ENCODE measurements around the gene IGSF21.
A peak's percentile ranks its signal among the peaks of the same experiment; 100 is the strongest.

Gene IGSF21

GRCh38 chr1:18328803-18329202, 221.2 kb downstream of the IGSF21 start:
- TF ChIP-seq GATA2 (IDR thresholded peaks at IDR 0.05; ENCODE audit: low read depth, low read length) (0 out of 2 replicates have a peak, but pooled peaks have one; percentile 25), GATA3 (IDR thresholded peaks at IDR 0.05; ENCODE audit: low read depth, low read length) (no peak)

- TF ChIP-seq GATA3 (IDR thresholded peaks at IDR 0.05; ENCODE audit: low read depth, low read length) = no peak
- TF ChIP-seq GATA2 (IDR thresholded peaks at IDR 0.05; ENCODE audit: low read depth, low read length) = no peak
Observed at GRCh38 chr1:18329469-18330253, 222.1 kb downstream of the IGSF21 start.

DNA sequence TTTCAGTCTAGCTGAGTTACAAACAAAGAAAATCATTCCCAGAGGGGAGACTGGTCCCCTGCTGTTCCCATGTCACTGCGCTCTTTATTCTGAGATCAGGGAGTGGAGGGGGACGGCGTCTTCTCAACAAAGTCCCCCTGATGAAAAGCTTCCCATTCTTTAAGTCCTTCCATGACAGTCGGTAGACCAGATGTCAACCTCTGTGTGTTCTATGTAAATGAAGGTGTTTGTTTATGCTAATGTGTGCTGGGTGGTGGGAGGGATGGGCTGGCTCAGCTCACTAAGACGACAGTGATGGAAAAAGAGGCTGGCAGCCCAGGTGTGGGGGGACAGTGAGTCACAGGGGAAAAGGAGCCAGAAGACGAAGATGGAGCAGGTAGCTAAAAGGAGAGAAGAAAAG, 225.0 kb downstream of the IGSF21 start:
- no peak for TF ChIP-seq GATA3 (IDR thresholded peaks at IDR 0.05; ENCODE audit: low read depth, low read length)
- TF ChIP-seq GATA2 (IDR thresholded peaks at IDR 0.05; ENCODE audit: low read depth, low read length) = no peak

- TF ChIP-seq GATA3 (IDR thresholded peaks at IDR 0.05; ENCODE audit: low read depth, low read length) = no peak
- no peak for TF ChIP-seq GATA2 (IDR thresholded peaks at IDR 0.05; ENCODE audit: low read depth, low read length)
Observed at GRCh38 chr1:18333220-18333619, 225.6 kb downstream of the IGSF21 start.

GRCh38 chr1:18336801-18337200, 229.2 kb downstream of the IGSF21 start:
- no peak for TF ChIP-seq GATA2 (IDR thresholded peaks at IDR 0.05; ENCODE audit: low read depth, low read length)
- no peak for TF ChIP-seq GATA3 (IDR thresholded peaks at IDR 0.05; ENCODE audit: low read depth, low read length)

GRCh38 chr1:18337757-18338156, 230.2 kb downstream of the IGSF21 start:
- no peak for TF ChIP-seq GATA2 (IDR thresholded peaks at IDR 0.05; ENCODE audit: low read depth, low read length)
- TF ChIP-seq GATA3 (IDR thresholded peaks at IDR 0.05; ENCODE audit: low read depth, low read length) = no peak

DNA sequence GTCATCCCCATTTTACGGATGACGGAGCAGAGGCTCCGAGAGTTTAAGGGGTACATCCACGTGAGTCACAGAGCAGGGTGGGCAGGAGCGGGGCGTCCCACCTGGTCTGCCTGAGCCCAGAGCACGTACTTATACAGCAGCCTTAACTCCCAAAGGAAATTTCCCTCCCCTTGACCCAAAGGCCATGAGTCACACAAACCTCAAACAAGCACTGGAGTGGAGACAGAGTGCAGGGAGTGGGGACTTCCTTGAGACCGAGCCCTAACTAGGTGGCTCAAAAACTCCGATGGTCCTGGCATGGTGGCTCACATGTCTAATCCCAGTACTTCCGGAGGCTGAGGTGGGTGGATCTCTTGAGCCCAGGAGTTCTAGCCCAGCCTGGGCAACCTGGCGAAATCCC, 231.6 kb downstream of the IGSF21 start:
- no peak for TF ChIP-seq GATA3 (IDR thresholded peaks at IDR 0.05; ENCODE audit: low read depth, low read length)
- no peak for TF ChIP-seq GATA2 (IDR thresholded peaks at IDR 0.05; ENCODE audit: low read depth, low read length)

DNA sequence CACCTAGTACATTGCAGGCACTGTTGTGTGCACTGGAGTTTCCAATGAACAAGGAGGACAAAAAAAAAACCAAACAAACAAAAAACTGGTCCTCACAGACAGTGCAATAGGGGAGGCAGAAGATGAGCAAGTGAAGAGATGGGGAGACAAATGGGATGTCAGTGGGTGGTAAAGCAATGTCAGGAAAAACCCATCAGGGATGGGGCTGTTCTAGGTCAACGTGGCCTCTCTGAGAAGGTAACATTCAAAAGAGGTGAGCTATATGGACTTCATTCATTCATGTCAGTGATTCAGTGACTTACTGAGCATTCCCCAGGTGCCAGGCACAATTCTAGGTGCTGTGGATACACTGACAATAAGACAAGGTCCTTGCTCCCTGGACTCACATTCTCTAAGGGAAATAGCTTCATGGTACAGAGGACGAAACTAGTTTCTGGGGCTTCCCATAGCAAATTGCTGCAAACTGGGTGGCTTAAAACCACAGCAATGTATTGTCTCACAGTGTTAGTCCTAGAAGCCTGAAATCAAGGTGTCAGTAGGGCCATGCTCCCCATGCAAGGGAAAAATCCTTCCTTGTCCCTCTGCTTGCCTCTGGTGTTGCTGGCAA, 232.7 kb downstream of the IGSF21 start:
- TF ChIP-seq GATA3 (IDR thresholded peaks at IDR 0.05; ENCODE audit: low read depth, low read length) = no peak
- no peak for TF ChIP-seq GATA2 (IDR thresholded peaks at IDR 0.05; ENCODE audit: low read depth, low read length)

DNA sequence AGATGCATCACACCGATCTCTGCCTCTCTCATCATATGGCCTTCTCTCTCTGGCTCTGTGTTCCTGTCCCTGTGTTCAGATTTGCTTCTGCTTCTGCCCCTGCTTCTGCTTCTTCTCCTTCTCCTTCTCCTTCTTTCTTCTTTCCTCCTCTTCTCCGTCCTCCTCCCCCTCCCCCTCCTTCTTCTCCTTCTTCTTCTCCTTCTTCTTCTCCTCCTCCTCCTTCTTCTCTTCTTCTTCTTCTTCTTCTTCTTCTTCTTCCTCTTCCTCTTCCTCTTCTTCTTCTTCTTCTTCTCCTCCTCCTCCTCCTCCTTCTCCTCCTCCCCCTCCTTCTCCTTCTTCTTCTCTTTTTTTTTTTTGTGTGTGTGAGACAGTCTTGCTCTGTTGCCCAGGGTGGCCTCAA, 233.2 kb downstream of the IGSF21 start:
- TF ChIP-seq GATA2 (IDR thresholded peaks at IDR 0.05; ENCODE audit: low read depth, low read length) (no peak), GATA3 (IDR thresholded peaks at IDR 0.05; ENCODE audit: low read depth, low read length) (no peak)

DNA sequence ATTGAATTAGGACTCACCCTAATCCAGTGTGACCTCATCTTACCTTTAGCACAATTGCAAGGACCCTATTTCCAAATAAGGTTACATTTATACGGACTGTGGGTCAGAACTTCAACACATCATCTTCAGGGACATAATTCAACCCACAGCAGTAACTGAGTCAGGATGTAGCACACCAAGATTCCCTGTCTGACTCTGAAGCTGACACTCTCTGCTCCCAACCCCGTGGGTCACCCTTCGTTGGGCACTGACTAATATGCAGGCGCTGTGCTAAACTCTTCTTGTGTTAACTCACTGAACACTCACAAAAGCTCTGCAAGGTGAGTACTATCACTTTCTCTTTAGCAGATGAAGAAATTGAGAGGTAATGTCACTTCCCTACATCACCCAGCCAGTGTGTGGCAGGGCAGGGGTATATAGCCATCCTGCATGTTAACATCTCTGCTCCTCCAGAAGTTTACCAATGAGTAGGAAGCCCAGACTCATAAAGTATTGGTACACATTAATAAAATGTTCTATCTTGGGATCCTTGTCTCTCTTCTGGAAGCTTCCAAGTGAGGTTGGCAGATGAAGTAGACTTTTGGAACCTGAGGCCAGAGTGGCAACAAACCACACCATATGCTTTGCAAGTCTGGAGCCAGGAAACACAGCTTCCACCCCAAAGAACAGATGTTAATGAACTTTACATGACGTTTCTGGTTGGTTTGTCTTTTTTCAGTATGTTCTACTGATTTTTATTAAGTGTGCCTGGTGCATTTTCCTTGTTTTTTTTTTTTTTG, 233.9 kb downstream of the IGSF21 start:
- TF ChIP-seq GATA2 (IDR thresholded peaks at IDR 0.05; ENCODE audit: low read depth, low read length) (no peak), GATA3 (IDR thresholded peaks at IDR 0.05; ENCODE audit: low read depth, low read length) (no peak)

DNA sequence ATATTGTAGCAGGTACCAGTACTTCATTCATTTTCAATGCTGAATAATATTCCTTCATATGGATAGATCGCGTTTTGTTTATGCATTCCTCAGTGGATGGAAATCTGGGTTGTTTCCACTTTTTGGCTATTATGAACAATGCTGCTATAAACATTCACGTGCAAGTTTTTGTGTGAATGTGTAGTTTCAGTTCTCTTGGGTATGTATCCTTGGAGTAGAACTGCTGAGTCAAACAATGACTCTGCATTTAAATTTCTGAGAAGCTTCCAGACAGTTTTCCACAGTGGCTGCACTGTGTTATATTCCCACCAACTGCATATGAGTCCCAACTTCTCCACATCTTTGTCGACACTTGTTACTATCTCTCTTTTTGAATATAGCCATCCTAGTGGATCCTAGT, 235.1 kb downstream of the IGSF21 start:
- no peak for TF ChIP-seq GATA2 (IDR thresholded peaks at IDR 0.05; ENCODE audit: low read depth, low read length)
- no peak for TF ChIP-seq GATA3 (IDR thresholded peaks at IDR 0.05; ENCODE audit: low read depth, low read length)

DNA sequence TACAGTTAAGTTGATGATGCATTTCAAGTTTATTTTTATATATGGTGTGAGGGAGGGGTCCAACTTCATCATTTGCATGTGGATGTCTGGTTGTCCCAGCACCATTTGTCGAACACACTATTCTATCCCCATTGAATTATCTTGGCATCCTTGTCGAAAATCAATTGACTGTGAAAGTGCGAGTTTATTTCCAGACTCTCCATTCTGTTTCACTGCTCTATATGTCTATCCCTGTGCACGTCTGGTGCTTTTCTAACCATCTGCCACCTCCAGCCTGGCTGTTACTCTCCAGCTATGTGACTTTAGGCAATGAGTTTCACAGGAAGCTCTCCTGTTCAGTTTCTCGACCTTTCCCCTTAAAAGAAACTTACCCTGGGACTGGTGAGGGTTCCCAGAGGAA, 236.0 kb downstream of the IGSF21 start:
- TF ChIP-seq GATA2 (IDR thresholded peaks at IDR 0.05; ENCODE audit: low read depth, low read length) (no peak), GATA3 (IDR thresholded peaks at IDR 0.05; ENCODE audit: low read depth, low read length) (no peak)

GRCh38 chr1:18344755-18345154, 237.2 kb downstream of the IGSF21 start:
- no peak for TF ChIP-seq GATA3 (IDR thresholded peaks at IDR 0.05; ENCODE audit: low read depth, low read length)
- TF ChIP-seq GATA2 (IDR thresholded peaks at IDR 0.05; ENCODE audit: low read depth, low read length) = peak; percentile 22; the same call in 1 of the 2 replicates

DNA sequence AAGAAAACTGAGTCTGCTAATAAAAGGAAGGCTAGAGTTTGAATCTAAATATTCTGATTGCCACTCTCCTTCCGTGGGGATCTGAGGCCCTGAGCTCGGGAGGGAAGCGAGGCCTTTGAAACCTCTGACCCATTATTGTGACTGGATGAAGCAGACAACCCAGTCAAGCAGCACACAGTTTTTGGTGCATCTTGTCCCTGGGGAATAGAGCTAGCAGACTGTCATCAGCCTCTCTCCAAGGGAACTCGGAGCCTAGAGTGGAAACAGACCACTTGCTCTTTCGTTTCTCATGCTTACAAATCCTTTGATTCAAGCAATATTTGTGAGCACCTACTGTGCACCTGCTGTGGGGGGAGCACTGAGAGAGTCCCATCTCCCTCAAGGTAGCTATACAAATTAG, 240.0 kb downstream of the IGSF21 start:
- no peak for TF ChIP-seq GATA3 (IDR thresholded peaks at IDR 0.05; ENCODE audit: low read depth, low read length)
- TF ChIP-seq GATA2 (IDR thresholded peaks at IDR 0.05; ENCODE audit: low read depth, low read length) = no peak

Measured in SH-SY5Y (cell line).